Body of pancreas (tissue), 4 donors: Measurements from ENCODE around the gene NKD1. TPM values are rescaled to one million over a fixed set of nuclear protein-coding genes. Genes with fewer than 3 reads are reported as not detected.

Experiments
- ATAC-seq: fragments of 150-250 bp; one replicate; pipeline ENCODE4 v1.9.1; 2016
- DNase-seq, 4 donors: peaks; one replicate each; pipeline ENCODE4 v3.0.0-alpha.2; 2019
- H3K27ac ChIP-seq, 4 donors: fragments of 200-600 bp; sonication (generic); 1 replicate in 3 of 4; 2 replicates in 1 of 4; pipeline versions ENCODE4 v1.5.1 to v1.6.1; 2016 to 2019; ENCODE audit warnings: mild to moderate bottlenecking in 1 of 4, mixed read lengths in 1 of 4, moderate library complexity in 1 of 4
- H3K27me3 ChIP-seq, 2 donors: fragments of 200-600 bp; sonication (generic); one replicate each; pipeline ENCODE4 v1.6.0; 2016; ENCODE audit warnings: mild to moderate bottlenecking in 1 of 2
- H3K36me3 ChIP-seq, 2 donors: fragments of 200-600 bp; sonication (generic); replicated peaks in 1 of 2; 2 replicates each; pipeline ENCODE4 v1.5.1; 2016; ENCODE audit warnings: low read depth in 2 of 2; ENCODE audit not compliant: insufficient read depth in 1 of 2
- H3K4me1 ChIP-seq: fragments of 200-600 bp; sonication (generic); one replicate; pipeline ENCODE4 v1.6.0; 2016
- H3K4me3 ChIP-seq, 2 donors: fragments of 200-600 bp; sonication (generic); 1 replicate in 1 of 2; 2 replicates in 1 of 2; pipeline ENCODE4 v1.5.1; 2016 to 2019
- H3K9me3 ChIP-seq, 3 donors: fragments of 200-600 bp; sonication (generic); 1 replicate in 2 of 3; 2 replicates in 1 of 3; pipeline ENCODE4 v1.5.1; 2016
- POLR2A ChIP-seq, 3 donors: fragments of 450-650 bp; IDR thresholded peaks; one replicate each; pipeline ENCODE4 v1.6.1; 2016; ENCODE audit warnings: antibody characterized with exemption in 3 of 3, mild to moderate bottlenecking in 2 of 3
- WGBS, 2 donors: methylation state at CpG; one replicate each; pipeline ENCODE4 v1.1.5; 2017; 5-methylcytosine and 5-hydroxymethylcytosine counted together
- intact Hi-C: fragments of 100-400 bp; cut with DNase I; formaldehyde crosslinking; loops from one replicate; pipeline ENCODE4 v1.15.1; 2023
- total RNA-seq, 2 donors: library from RNA; depleted of rRNA; stranded (reverse); fragments of >200 nt; gene quantifications; one replicate each; pipeline ENCODE4 v1.1.0, GENCODE V29; 2016
- TF ChIP-seq, protein P1 (sequence below), 7 experiments: fragments of 450-650 bp in 4 of 7; fragments of 200-600 bp in 3 of 7; sonication (generic) in 3 of 7; IDR thresholded peaks; one replicate each; pipeline ENCODE4 v1.5.1; 2016 to 2019; ENCODE audit warnings: antibody characterized with exemption in 7 of 7

The NKD1 gene
- total RNA-seq, 2 donors from 2014 or later = 2.0 to 4.9 TPM

DNA sequence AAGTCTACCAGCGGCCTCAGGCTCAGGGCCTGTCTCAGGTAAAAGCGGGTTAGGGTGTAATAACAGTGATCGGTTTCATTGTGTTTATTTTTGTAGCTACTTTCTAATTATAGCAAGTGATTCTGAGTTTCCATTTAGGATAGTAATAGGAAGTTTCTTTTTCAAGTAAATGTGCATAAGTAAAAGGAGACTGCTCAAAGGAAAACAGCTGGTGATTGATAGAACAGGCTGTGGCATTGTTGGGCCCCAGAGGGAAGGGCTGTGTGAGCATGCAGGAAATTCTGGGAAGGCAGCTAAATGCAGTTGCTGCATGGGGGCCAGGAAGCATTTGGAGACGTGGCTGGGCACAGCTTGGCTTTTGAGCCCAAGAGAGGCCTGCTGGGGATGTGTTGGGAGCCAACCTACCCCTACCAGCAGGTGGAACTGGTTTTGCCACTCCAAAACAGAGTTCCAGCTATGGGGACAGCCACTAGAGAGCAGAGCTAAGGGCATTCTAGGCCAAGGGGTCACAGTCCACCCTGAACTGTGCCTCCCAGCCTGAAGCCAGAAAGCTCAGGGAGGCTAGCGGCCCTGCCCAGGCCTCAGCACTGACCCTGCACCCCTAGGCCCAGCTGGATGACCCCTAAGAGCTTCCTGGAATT, 120.3 kb downstream of the NKD1 start:
- DNase-seq (peak in 2 of 4 donors; percentile 36 to 55), ATAC-seq (peak; percentile 40)
- Histone ChIP-seq H3K27ac (no peak overlapping the region), H3K4me3 (no peak overlapping the region), H3K36me3 (no peaks in the 10 kb centered on the region), H3K4me1 (peaks cover 14% of the 10 kb centered on the region), H3K27me3 (peaks cover 0 to 5% of the 10 kb centered on the region in 2 donors), H3K9me3 (peaks cover 0 to 11% (median 2%) of the 10 kb centered on the region in 3 donors)
- no peak for TF ChIP-seq POLR2A (IDR thresholded peaks at IDR 0.05)
- TF ChIP-seq, protein P1, sequence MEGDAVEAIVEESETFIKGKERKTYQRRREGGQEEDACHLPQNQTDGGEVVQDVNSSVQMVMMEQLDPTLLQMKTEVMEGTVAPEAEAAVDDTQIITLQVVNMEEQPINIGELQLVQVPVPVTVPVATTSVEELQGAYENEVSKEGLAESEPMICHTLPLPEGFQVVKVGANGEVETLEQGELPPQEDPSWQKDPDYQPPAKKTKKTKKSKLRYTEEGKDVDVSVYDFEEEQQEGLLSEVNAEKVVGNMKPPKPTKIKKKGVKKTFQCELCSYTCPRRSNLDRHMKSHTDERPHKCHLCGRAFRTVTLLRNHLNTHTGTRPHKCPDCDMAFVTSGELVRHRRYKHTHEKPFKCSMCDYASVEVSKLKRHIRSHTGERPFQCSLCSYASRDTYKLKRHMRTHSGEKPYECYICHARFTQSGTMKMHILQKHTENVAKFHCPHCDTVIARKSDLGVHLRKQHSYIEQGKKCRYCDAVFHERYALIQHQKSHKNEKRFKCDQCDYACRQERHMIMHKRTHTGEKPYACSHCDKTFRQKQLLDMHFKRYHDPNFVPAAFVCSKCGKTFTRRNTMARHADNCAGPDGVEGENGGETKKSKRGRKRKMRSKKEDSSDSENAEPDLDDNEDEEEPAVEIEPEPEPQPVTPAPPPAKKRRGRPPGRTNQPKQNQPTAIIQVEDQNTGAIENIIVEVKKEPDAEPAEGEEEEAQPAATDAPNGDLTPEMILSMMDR (IDR thresholded peaks at IDR 0.05) = peak in 2 of 7 experiments; percentile 14 to 39
- intact Hi-C loops = loop anchor here (10.0 kb wide), 1 partner anchor 424 kb away; no protein-coding TSS in a partner anchor
- WGBS, 2 donors = 58 to 61% methylated on average over 4 to 5 of the region's 5 CpGs

GRCh38 chr16:50669741-50670140, 121.5 kb downstream of the NKD1 start:
- TF ChIP-seq, protein P1 (IDR thresholded peaks at IDR 0.05) = no peak
- TF ChIP-seq POLR2A (IDR thresholded peaks at IDR 0.05) = no peak
- no peak for DNase-seq
- Histone ChIP-seq H3K27me3 (peaks cover 0 to 9% of the 10 kb centered on the region in 2 donors), H3K9me3 (peaks cover 0 to 13% (median 2%) of the 10 kb centered on the region in 3 donors), H3K4me3 (no peak overlapping the region), H3K27ac (no peak overlapping the region), H3K4me1 (peaks cover 14% of the 10 kb centered on the region), H3K36me3 (no peaks in the 10 kb centered on the region)
- WGBS, 2 donors = 97 to 100% methylated on average over 3 to 4 of the region's 4 CpGs
- ATAC-seq = no peak
- intact Hi-C loops = loop anchor here (10.0 kb wide), 2 partner anchors 285 to 425 kb away; no protein-coding TSS in a partner anchor

DNA sequence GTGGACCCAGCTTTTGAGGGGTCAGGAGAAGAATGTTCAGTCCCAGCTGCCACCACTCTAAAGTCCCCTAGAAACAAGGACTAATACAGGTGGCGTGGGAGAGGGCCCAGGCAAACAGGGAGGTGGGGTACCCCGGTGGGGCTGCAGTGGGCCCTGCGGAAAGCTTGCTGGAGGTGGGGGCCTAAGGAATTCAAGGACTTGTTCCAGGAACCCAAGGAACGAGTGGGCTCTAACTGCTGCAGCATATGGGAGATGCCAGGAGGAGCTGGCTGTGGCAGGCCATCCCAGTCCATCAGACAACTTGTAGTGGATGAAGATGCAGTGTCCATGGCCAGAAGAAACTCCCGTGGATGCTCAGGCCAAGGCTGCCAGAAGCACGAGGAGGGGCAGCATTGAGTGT, 122.3 kb downstream of the NKD1 start:
- 83 to 86% methylated on average over 6 of the region's 6 CpGs for WGBS, 2 donors
- intact Hi-C loops = loop anchor here (10.0 kb wide), 1 partner anchor 286 kb away; no protein-coding TSS in a partner anchor
- ATAC-seq = no peak

GRCh38 chr16:50671644-50672260, 123.6 kb downstream of the NKD1 start:
- Histone ChIP-seq H3K9me3 (peaks cover 0 to 13% (median 0%) of the 10 kb centered on the region in 3 donors), H3K27ac (no peak overlapping the region), H3K36me3 (no peaks in the 10 kb centered on the region), H3K4me3 (no peak overlapping the region), H3K4me1 (peaks cover 4% of the 10 kb centered on the region), H3K27me3 (peaks cover 0 to 9% of the 10 kb centered on the region in 2 donors)
- intact Hi-C loops = loop anchor here (10.0 kb wide), 1 partner anchor 287 kb away; no protein-coding TSS in a partner anchor
- TF ChIP-seq, protein P1 (IDR thresholded peaks at IDR 0.05) = peak in 4 of 7 experiments; percentile 12 to 32 (median 20)
- no peak for TF ChIP-seq POLR2A (IDR thresholded peaks at IDR 0.05)
- WGBS, 2 donors = 33 to 59% methylated on average over 2 of the region's 2 CpGs
- DNase-seq = no peak
- no peak for ATAC-seq

More for the DNA sequence above, 122.3 kb downstream of the NKD1 start:
- H3K36me3 ChIP-seq = no peaks in the 10 kb centered on the region
- no peak overlapping the region for H3K27ac ChIP-seq
- TF ChIP-seq POLR2A (IDR thresholded peaks at IDR 0.05) = no peak
- TF ChIP-seq, protein P1 (IDR thresholded peaks at IDR 0.05) = no peak
- peaks cover 0 to 13% (median 2%) of the 10 kb centered on the region in 3 donors for H3K9me3 ChIP-seq
- peaks cover 7% of the 10 kb centered on the region for H3K4me1 ChIP-seq
- DNase-seq = no peak
- no peak overlapping the region for H3K4me3 ChIP-seq
- H3K27me3 ChIP-seq = peaks cover 0 to 9% of the 10 kb centered on the region in 2 donors
